ENCODE data around the gene SUDS3. TPM values are rescaled to one million over a fixed set of nuclear protein-coding genes. Genes with fewer than 3 reads are reported as not detected.
A peak's percentile ranks its signal among the peaks of the same experiment; 100 is the strongest.
"Not testable (repeated sequence)": the region's sequence is repeated elsewhere in the genome, so short reads cannot be mapped to it uniquely, and the experiment has no call there.

Gene SUDS3
- total RNA-seq, 1 donor from 2014 or later = 17.0 TPM

DNA sequence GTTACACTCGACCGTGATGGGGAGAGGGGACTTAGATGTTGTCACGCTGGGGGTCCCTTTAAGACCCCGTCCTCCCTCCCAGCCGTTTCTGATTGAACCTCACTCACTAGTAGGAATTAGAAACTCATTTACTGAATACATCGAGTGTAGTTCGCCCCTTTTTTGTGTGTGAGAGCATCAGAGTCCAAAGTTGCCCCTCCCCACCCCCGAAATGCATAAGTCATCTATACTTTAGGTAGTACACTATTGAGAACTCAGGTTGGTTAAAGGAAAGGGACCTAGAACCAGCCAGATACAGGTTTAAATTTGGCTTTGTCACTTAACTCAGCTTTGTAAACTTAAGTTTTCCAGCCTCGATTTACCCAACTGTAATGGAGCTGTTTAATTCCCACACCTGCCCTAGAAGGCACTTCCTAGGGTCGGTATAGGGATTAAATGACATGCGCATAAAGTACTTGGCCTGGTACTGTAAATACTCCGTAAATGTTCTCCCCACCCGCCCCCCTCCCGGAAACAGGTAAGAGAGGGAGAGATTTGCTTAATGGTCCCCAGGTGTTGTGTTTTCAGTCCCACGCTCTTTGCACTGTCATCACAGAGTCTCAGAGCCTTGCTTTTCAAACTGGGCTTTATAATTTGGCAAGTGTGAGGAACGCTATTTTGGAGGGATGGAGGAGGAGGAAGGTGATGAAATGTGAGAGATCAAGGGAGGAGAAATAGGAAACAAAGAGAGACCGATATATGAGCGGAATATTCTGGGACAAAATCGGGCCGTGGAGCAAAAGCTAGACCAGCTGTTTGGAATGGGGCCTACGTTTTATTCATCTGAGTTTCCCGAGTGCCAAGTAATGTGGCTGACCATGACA, 897 bp downstream of the SUDS3 start:
- intact Hi-C loops (cut with DNase I) = loop anchor here (5.0 to 10.0 kb wide), 3 partner anchors 190 to 502 kb away; partner anchors contain the start of gene PEBP1
- ATAC-seq (ENCODE audit: poor library complexity) = no peak

DNA sequence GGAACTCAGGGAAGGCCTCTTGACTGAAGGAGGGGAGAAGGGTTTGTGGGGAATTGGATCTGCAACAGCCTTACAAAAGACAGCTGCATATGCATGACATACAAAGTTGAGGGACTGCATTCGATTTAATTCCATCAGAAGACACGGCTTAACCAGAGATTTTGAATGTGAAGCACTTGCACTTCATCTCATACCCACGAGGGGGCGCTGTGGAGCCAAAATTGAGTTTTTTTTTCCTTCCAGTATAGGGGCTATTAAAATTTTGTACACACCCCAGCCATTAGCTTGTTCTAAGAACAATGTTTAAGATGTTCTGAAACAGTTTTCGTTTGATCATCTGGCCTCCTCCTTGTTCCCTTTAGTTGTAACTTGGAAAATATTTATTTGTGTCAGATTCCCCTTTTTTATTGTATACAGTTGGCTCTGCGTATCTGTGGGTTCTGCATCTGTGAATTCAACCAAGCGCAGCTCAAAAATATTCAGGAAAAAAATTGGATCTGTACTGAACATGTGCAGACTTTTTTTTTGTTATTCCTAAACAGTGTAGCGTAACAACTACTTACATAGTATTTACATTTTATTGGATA, 1.6 kb downstream of the SUDS3 start:
- no peak for ATAC-seq (ENCODE audit: poor library complexity)
- intact Hi-C loops (cut with DNase I) = loop anchor here (5.0 to 10.0 kb wide), 3 partner anchors 191 to 503 kb away; partner anchors contain the start of gene PEBP1
- peak; percentile 65 for DNase-seq

More for the DNA sequence above, 897 bp downstream of the SUDS3 start:
- DNase-seq = no peak

DNA sequence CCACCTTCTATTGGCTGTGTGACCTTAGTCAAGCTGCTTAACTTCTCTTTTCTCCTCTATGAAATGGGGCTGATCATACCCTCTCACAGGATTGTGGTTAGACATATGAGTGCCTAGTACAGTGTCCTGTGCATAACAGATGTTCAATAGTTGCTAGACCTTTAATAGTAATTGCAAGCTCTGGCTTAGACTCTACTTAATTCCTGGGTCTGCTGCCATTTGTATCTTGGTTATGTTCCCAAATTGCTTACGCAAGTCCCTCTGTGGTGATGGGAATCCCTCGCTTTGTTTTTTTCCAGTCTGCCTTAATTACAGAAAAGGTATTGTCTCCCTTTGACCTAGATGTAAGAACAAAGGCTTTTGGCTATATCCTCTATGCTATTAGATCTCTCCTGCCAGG, 15.1 kb downstream of the SUDS3 start:
- peak; percentile 38 for ATAC-seq (ENCODE audit: poor library complexity)
- no peak for DNase-seq
- intact Hi-C loops (cut with DNase I) = no loop called here

DNA sequence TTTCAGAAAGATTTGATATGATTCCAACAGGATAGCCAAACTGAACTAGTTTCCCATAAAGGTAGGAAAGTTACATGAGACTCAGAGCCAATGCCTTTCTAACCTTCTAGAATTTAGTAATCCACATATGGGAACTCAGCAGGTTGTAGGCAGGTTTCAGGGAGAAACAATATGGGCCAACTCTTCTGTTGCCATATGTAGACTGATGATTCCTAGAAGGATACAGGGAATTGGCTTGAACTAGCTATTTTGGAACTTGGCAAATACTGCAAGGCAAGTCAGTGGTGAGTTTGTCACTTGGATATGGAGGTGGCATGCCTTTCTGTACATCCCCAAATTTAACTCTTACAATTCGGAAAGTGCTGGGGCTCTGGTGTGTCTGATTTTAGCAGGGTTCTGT, 15.5 kb downstream of the SUDS3 start:
- ATAC-seq (ENCODE audit: poor library complexity) (no peak), DNase-seq (no peak)
- intact Hi-C loops (cut with DNase I) = no loop called here

DNA sequence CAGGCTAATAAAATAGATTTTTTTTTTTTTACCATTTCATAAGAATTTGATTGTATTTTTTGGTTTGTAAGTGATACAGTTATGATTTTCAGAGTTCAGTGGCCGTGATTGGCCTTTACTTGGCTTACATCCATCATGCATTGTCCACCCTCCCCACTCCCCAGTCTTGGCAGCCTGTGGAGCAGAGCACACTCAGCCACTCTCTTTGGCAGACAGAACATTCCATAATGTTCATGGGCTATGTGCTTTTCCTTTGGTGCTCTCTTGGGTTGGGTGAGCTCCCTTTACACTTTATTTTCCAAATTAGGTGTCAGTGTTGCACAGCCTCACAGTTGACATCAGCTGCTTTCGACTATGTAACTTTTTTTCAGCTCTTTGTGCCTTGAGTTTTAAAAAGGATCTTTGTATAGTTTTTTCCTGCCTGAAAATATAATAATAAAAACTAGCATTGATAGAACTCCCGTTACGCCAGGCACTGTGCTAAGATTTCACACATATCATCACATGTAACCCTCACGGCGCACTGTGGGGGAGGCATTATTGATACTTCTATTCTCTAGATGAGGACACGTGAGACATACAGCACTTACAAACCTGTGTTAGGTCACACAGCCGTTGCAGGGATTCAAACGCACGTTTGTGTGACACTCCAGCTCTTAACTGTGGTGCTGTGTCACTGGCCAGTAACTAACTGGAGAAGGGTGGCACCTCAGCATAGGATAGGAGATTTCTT, 21.5 kb downstream of the SUDS3 start:
- ATAC-seq (ENCODE audit: poor library complexity) = peak; percentile 80
- no peak for DNase-seq
- intact Hi-C loops (cut with DNase I) = no loop called here

DNA sequence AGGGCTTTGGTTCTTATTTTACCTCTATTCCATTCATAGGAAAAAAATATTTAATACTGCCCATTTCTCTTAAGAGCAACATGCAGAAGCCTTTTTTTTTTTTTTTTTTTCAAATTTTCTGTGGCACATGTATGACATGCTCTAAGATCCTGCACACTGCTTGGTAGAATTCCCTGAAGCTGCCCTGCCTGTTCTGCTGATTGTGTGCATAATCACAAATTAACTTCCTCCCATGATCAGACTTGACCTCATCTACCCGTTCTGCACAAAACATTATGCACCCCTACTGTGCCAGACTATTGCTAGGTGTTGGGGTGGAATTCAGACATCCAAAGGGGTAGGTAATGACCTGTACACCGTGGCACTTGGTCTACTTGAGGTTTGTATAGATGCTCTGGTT, 22.2 kb downstream of the SUDS3 start:
- intact Hi-C loops (cut with DNase I) = no loop called here
- ATAC-seq (ENCODE audit: poor library complexity) = no peak
- no peak for DNase-seq

DNA sequence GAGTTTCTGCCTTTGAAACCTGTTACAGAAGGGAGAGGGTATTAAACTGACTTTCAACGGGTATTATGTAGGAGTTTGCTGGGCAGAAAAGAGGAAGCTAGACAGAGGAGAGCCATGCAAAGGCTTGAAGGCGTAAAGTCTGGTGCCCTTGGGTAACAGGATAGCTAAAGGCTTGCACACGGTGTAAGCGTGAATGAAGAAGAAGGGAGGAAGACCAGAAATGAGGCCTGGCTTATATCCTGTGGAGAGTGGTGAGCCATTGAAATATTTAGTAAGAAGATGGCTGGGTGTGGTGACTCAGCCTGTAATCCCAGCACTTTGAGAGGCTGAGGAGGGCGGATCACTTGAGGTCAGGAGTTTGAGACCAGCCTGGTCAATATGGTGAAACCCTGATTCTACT, 22.6 kb downstream of the SUDS3 start:
- ATAC-seq (ENCODE audit: poor library complexity) = no peak
- intact Hi-C loops (cut with DNase I) = no loop called here

DNA sequence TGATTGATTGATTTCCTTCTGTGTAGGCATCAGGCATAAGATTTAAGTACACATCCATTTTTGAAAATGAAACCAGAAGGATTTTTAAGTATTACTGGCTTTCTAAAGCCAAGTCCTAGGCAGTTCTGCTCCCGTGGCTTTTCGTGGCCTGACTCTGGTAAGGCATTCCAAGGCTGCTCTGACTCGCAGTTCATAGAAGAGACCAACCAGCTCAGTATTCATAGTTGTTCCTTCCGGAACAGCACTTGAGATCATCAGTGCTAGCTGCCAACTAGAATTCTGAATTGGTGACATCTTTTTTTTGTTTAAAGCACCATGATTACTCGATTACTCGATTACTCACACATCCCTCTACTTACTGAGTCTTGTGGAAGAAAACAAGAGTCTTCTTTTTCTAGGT, 25.9 kb downstream of the SUDS3 start:
- DNase-seq (no peak), ATAC-seq (ENCODE audit: poor library complexity) (no peak)
- intact Hi-C loops (cut with DNase I) = loop anchor here (10.0 kb wide), 1 partner anchor 203 kb away; no protein-coding TSS in a partner anchor

More for the DNA sequence above, 22.6 kb downstream of the SUDS3 start:
- DNase-seq = no peak

DNA sequence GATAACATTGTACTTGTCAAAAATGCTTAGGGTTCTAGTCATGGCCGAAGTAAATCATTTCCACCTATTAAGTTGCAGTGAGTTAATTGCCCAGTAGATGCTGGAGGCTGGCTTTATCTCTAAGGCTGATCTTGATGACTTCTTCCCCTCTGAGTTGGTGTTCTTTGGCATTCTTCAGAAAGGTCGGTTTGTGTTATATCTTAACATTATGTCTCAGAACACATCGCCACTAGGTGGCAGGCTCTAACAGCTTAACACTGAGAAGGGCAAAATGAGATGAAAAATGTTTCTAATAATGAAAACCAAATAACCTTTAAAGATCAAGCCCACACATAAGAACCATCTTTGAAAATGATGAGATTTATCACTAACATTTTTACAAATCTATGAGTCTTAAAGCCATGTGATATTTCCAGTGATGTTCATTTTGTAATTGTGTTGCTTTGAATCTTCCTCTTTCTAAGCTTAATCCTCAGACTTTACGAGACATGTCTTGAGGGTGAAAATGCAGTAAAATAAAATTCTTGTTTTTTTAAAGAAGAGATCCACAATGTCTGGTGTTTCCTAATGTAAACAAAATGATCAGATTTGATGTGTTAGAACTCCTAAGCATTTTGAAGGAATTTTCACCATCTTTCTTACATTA, 28.6 kb downstream of the SUDS3 start:
- DNase-seq = peak; percentile 51
- intact Hi-C loops (cut with DNase I) = loop anchor here (10.0 kb wide), 1 partner anchor 200 kb away; no protein-coding TSS in a partner anchor
- peak; percentile 68 for ATAC-seq (ENCODE audit: poor library complexity)

DNA sequence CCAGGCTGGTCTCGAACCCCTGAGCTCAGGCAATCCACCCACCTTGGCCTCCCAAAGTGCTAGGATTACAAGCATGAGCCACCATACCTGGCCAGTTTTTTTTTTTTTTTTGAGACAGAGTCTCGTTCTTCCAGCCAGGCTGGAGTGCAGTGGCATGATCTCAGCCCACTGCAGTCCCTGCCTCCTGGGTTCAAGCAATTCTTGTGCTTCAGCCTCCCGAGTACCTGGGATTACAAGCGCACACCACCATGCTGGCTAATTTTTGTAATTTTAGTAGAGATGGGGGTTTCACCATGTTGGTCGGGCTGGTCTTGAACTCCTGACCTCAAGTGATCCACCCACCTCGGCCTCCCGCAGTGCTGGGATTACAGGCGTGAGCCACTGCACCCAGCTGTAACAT, 31.9 kb downstream of the SUDS3 start:
- not testable (repeated sequence) for ATAC-seq (ENCODE audit: poor library complexity); DNase-seq
- intact Hi-C loops (cut with DNase I) = loop anchor here (10.0 kb wide), 1 partner anchor 197 kb away; no protein-coding TSS in a partner anchor

DNA sequence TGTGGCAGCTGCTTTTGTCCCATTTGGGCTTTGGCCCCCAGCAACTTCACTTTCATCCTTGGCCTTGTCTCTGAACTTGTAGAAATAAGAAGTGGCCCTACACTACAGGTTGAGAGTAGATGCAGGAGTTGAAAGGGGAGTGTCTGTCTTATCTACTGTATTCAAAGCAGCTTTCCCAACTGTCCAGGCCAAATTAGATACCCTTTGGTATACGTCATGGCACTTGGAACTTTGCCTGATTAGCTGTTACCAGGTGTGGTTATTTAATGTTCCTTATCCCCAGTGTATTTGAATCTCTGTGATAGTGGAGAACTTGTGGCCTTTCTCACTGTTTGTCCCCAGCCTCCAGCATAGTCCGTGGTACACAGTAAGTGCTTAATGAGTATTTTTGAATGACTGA, 33.5 kb downstream of the SUDS3 start:
- intact Hi-C loops (cut with DNase I) = loop anchor here (10.0 kb wide), 1 partner anchor 195 kb away; no protein-coding TSS in a partner anchor
- ATAC-seq (ENCODE audit: poor library complexity) (no peak), DNase-seq (no peak)

DNA sequence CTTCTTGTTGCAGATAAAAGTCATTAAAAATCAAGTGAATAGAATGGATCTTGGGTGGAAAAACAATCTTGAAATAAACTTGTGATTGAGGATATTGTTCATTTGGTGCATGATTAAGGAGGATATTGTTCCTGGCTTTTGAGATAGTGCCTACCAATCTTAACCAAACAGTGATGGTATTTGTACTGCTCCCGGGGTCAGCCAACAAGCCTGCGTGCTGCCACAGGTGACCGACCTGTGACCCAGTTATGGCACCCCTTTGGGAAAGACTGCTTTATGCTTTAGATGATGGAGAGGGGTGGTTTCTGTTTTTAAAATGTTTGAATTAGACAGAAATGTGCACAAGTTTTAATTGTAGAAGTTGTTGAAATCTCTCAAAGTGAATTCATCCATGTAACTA, 41.6 kb downstream of the SUDS3 start:
- no peak for ATAC-seq (ENCODE audit: poor library complexity)
- no peak for DNase-seq
- intact Hi-C loops (cut with DNase I) = no loop called here

DNA sequence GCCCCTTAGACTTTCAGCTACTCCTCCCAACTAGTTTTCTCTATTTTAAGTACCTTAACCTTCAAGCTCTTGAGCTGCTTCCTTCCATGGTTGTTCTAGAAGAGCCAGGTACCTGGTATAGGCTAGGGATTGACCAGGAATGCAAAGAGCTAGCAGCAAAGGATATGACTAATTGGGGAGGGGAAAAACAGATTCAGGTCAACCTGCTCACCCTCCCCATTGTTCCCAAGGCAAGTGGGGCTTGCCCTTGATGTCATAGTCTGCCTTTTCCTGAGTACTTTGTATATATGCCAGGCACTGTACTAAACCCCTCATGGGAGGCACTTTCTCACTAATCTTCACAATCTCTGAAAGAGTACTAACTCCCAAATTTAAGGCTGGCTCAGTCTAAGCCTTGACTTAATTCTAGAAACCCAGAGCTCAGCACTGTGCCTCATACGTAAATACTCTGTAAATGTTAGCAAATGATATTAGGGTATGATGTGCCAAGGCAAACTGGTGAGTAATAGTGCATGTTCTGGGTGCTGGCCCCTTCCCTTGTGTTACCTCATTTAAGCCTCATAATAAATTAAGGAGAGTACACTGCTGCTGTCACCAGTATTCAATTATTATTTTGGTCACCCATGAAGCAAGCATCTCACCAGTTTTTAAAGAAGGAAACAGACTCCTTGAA, 42.2 kb downstream of the SUDS3 start:
- intact Hi-C loops (cut with DNase I) = no loop called here
- DNase-seq (no peak), ATAC-seq (ENCODE audit: poor library complexity) (no peak)

DNA sequence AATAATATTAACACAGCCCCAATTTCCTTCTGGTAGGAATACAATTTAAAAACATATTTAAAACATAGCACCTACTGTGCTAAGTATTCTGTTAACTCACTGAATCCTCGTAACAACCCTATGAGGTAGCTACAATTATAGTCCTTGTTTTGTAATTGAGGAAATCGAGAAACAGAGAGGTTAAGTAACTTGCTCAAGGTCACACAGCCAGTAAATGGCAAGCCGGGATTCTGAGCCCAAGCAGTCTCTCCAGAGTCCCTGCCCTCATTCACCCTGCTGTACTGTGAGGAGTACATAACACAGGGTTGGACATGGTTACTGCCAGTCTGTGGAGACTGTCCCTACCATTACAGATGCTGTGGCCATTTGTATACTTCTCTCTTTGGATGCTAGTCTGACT, 44.3 kb downstream of the SUDS3 start:
- intact Hi-C loops (cut with DNase I) = no loop called here
- ATAC-seq (ENCODE audit: poor library complexity) = no peak
- DNase-seq = no peak

DNA sequence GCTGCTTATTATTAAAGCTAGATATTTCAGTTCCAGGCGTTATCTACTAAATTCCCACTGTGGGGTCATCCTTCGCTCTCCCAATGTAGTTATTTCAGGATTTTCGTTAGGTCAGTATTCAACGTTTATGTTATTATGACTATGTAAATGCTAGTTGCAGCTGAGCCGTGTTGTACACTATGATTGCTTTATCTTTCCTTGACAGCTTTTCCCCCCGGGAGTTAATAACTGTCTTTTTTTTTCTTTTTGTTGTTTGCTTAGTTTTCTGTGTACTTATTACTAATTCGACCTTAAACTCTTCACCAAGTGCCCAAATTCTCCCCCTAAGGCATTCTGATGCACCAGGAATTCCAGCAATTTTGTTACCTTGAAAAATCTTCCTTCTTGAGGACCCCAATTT, 48.5 kb downstream of the SUDS3 start:
- DNase-seq = no peak
- intact Hi-C loops (cut with DNase I) = no loop called here
- no peak for ATAC-seq (ENCODE audit: poor library complexity)

DNA sequence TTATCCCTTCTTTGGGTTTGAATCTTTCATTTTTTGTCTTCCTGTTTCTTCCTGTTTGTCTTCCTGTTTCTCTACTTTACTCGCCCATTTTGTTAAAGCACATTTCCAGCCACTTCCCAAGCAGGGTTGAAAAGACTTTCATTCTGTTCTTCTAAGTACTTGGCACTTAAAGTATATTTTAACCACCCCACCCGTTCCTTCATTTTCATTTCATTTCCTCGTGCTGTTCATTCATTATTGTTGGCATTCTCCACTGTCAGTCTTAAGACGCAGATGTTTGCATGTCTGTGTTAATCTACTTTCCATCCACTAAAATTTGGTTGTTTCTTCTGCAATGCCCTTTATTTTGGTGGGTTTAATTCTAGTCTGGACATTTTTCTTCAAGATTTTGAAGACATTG, 49.0 kb downstream of the SUDS3 start:
- DNase-seq = no peak
- no peak for ATAC-seq (ENCODE audit: poor library complexity)
- intact Hi-C loops (cut with DNase I) = no loop called here

DNA sequence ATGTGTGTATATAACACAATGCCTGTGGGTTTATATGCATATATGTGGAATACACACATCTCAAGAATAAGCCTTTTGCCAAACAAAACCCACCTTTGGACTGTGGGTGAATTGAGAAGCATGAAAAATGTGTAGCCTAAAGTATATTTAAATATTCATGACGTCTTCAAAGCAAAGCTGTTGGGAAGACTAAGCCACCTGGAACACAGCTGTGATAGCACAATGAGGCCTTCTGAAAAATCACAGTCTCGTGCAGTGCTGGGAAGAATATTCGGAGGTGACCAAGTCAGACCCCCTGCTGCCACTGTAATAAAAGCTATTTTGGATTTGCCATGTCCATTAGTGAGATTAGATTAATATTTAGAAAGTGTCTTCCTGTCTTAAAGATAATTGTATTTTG, 51.5 kb downstream of the SUDS3 start:
- ATAC-seq (ENCODE audit: poor library complexity) = no peak

DNA sequence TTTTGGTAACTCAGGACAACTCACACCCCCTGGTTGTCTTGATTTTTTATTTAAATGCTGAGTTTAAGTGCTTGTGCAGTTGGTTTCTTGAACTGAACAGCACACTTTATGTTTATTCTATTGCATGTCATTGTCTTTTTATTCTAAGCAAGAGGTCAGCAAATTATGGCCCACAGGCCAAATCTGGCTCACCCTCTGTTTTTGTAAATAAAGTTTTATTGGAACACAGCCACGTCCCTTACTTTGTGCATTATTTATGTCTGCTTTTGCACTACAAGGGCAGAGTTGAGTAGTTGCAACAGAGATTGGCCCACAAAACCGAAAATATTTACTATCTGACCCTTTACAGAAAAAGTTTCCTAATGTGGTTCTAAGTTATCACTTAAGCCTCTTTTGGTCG, 52.3 kb downstream of the SUDS3 start:
- intact Hi-C loops (cut with DNase I) = no loop called here
- ATAC-seq (ENCODE audit: poor library complexity) = no peak
- DNase-seq = no peak

More for the DNA sequence above, 51.5 kb downstream of the SUDS3 start:
- intact Hi-C loops (cut with DNase I) = no loop called here
- no peak for DNase-seq

All from Right ventricle myocardium superior (tissue), 1 donor.